ENCODE data around the gene FBXO44.

Gene FBXO44

GRCh38 chr1:11661103-11661502 is 6.4 kb downstream of the FBXO44 start:
- no peak for DNase-seq

- DNase-seq: peak; percentile 21 to 65 (median 50)
Observed at GRCh38 chr1:11664336-11665065, 9.8 kb downstream of the FBXO44 start.

- no peak for DNase-seq
Observed at GRCh38 chr1:11668516-11668915, 13.8 kb downstream of the FBXO44 start.

- peak; percentile 30 to 64 (median 46) for DNase-seq
Observed at GRCh38 chr1:11670747-11671146, 16.1 kb downstream of the FBXO44 start.

- peak in 2 of 4 experiments; percentile 41 to 45 for DNase-seq
Observed at GRCh38 chr1:11671205-11671543, 16.5 kb downstream of the FBXO44 start.

GRCh38 chr1:11671544-11672286 is 17.0 kb downstream of the FBXO44 start:
- no peak for DNase-seq

- DNase-seq: no peak
Observed at GRCh38 chr1:11673089-11673769, 18.6 kb downstream of the FBXO44 start.

- no peak for DNase-seq
Observed at GRCh38 chr1:11674488-11674887, 19.8 kb downstream of the FBXO44 start.

GRCh38 chr1:11675325-11675724 is 20.6 kb downstream of the FBXO44 start:
- DNase-seq: no peak

- DNase-seq: no peak
Observed at GRCh38 chr1:11676386-11677103, 21.9 kb downstream of the FBXO44 start.

GRCh38 chr1:11678442-11678841 is 23.8 kb downstream of the FBXO44 start:
- no peak for DNase-seq

DNA sequence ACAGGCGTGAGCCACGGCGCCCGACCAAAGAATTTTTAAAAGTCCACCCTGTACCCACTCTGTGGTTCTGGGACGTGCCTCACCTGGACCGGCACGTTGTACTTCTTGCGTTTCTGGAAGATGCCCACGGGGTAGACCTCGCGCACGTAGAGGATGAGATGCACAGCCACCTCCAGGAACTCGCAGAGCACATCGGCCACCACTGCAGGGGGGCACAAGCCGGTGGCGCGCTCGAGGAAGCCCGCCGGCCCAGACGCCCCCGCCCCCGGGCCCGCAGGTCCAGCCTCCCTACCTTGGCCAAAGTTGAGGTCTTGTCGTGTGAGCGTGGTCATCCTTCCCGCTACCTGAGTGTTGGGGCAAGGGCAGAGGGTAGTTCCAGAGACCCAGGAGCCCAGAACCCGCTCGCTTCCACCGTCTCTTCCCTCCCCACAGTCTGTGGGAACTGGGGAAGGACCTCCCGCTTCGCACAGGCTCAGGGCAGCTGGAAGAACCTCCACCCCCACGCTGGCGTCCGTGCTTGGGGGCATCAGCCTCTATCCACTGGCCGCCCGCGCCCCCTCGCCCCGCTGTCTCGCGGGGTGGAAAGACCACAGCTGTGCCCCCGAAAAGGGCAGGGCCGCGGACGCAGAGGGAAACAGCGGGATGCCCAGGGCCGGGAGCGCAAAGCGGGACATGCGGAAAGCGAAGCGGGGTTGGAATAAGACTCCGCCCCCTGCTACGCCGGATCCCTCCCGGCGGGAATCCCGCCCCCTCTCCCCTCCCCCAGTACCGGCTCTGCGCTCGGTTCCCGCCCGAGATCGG is 25.8 kb downstream of the FBXO44 start:
- no peak for DNase-seq

DNA sequence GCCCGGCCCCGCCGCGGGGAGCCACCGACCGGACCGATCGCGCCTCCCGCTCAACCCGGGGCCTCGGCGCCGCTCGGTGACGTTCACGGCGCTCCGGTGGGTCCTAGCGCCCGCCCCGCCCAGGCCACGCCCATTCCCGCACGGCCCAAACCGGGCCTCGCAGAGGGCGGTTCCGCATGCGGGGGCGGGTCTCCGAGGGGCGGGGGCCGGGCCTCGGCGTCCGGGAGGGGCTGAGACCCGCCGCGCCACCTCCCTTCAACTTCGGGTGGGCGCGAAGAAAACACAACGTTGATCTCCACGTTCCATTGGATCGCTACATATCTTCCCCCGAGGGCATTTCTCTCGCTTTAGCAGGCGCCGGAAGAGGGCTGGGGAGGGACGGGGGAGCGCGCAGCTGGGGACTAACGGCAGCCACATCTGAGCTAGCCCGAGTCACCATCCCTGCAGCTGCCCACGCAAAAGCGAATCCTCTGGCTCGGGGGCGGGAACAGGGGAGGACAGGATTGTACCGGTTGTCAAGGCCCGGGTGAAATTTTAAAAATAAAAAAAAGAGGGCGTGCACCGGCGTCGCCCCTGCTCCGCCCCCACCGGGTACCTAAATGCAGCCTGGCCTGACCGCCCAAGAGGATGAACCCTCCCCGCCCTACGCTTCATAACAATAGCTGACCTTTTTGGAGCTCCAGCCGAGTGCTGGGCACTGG is 26.5 kb downstream of the FBXO44 start, which contains the start of gene MAD2L2:
MAD2L2 (minus strand) TSS at position 78 of the 701 bp plus-strand sequence. CDS start 547 bp downstream, outside the sequence.
- DNase-seq: peak; percentile 85 to 95 (median 91)

DNA sequence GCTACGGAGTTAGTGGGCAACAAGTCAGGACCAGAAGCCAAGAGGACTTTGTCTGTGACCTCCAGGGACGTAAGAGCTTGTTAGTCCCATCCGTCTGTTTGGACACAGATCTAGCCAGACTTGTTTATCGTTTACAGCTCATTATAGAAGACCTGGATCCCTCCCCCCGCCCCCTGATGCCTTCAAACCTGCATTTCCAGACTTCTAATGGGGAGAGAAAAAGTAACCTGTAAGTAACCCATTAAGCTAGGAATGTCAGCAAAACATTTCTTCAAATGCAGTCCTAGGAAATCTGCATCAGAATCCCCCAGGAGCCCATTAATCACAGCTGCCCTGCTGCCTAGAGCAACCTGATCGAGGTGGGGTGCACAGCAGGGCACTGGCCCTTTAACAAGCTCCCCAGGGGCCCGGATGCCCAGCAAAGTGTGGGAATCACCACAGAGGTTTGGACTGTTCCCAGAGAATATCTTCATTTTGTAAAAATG is 27.7 kb downstream of the FBXO44 start:
- no peak for DNase-seq

GRCh38 chr1:11682799-11683198 is 28.1 kb downstream of the FBXO44 start:
- no peak for DNase-seq

- no peak for DNase-seq
Observed at GRCh38 chr1:11684070-11684469, 29.4 kb downstream of the FBXO44 start.

DNA sequence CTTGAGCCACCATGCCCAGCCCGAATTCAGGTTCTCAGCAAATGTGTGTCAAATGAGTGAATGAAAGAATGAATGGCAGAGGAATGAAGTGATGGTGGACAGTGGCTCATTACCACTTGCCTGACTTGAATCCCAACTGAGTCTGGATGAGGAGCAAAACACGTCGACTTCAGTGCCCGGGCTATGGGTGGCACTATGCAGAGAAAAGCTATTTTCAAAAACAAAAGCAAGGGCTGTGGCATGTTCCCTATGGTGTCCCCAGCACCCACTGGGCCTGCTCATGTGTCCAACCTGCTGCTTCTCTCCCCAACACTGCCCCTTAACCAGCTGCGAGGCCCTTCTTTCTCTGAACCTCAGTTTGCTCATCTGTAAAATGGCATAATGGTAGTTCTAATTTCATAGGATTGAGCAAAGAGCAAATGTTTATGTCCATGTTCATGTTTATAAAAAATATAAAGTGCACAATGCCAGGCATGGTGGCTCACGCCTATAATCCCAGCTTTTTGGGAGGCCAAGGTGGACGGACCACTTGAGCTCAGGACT is 30.6 kb downstream of the FBXO44 start:
- DNase-seq: no peak

DNA sequence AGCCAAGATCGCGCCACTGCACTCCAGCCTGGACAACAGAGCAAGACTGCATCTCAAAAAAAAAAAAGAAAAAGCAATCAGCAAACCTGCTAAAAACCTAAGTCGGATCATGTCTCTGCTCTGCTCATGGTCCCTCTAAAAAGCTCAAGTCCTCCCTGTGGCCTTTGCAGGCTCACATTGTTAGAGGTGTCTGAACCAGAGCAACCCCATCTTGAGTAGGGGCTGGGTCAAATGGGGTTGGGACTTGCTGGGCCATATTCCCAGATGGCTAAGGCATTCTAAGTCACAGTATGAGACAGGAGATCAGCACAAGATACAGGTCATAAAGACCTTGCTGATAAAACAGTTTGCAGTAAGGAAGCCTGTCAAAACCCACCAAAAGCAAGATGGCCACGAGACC is 33.8 kb downstream of the FBXO44 start:
- DNase-seq: no peak

DNA sequence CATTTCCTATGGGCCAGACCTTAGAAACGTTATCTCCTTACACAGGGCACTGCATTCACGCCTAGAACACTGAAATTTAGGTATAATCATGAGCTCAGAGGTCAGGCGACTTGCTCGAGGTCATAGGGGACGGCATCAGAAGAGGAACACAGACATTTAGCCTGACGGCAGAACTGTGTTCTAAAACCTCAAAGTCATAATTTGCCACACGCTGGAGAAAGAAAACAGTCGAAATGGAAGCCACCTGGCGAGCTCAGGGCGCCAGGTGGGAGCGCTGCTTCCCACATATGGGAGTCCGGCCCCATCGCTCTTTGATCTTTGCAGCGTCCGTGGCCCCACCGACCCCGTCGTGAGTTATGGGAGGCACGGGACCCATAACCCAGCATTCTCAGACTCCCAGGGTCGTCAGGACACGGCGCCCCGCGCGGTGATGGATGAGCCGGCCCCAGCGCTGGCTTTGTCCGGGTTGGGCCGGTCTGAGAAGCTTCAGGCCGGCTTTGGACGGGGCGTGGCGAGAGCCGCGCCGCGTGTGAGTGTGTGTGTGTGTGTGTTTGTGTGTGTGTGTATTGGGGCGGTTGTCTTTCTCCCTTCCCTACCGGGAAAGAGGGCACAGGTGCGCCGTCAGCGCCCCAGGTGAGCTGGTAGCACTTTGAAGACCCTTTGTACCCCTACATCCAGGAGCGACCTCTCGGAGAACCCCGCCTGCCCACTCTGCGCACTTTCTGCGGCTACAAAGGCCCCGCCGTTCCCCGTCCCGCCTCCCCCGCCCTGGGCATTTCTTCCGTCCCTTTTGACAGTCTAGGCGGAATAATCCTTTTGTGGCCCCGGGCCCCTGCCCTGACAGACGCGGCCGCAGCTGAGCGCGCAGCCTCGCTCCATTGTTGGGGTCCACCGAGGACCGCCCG is 36.0 kb downstream of the FBXO44 start:
- peak; percentile 31 to 67 (median 60) for DNase-seq

Measured in suppressor macrophage (primary cell).